ENCODE results near the gene LYSMD3. TPM values are rescaled to one million over a fixed set of nuclear protein-coding genes. Genes with fewer than 3 reads are reported as not detected.

LYSMD3 gene
- total and polyA plus RNA-seq, 2 experiments from 2014 or later = 15.8 to 29.8 TPM

GRCh38 chr5:90476391-90476790 lies 53.0 kb downstream of the LYSMD3 start:
- H3K9me2 ChIP-seq (replicated peaks; ENCODE audit: insufficient read depth) = no peaks in the 10 kb centered on the region
- peaks cover 8% of the 10 kb centered on the region for H3K4me1 ChIP-seq (ENCODE audit: insufficient read depth)
- TF ChIP-seq EZH2phosphoT487 (IDR thresholded peaks at IDR 0.05; ENCODE audit: low read depth, severe bottlenecking, unreplicated experiment) (no peak), EZH2 (IDR thresholded peaks at IDR 0.05; ENCODE audit: borderline replicate concordance) (no peak)
- TF ChIP-seq, protein P1, sequence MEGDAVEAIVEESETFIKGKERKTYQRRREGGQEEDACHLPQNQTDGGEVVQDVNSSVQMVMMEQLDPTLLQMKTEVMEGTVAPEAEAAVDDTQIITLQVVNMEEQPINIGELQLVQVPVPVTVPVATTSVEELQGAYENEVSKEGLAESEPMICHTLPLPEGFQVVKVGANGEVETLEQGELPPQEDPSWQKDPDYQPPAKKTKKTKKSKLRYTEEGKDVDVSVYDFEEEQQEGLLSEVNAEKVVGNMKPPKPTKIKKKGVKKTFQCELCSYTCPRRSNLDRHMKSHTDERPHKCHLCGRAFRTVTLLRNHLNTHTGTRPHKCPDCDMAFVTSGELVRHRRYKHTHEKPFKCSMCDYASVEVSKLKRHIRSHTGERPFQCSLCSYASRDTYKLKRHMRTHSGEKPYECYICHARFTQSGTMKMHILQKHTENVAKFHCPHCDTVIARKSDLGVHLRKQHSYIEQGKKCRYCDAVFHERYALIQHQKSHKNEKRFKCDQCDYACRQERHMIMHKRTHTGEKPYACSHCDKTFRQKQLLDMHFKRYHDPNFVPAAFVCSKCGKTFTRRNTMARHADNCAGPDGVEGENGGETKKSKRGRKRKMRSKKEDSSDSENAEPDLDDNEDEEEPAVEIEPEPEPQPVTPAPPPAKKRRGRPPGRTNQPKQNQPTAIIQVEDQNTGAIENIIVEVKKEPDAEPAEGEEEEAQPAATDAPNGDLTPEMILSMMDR (IDR thresholded peaks at IDR 0.05; ENCODE audit: poor library complexity) = no peak
- H3K9me3 ChIP-seq (ENCODE audit: low read depth) = no peaks in the 10 kb centered on the region
- no peak overlapping the region for H3K27ac ChIP-seq
- H2AFZ ChIP-seq = peak overlapping the region; percentile 4
- H3K4me2 ChIP-seq = no peak overlapping the region
- DNase-seq (ENCODE audit: low spot score) = no peak
- H4K20me1 ChIP-seq (ENCODE audit: insufficient read depth, poor library complexity, severe bottlenecking) = no peaks in the 10 kb centered on the region
- WGBS (ENCODE audit: low lambda C conversion rate, missing lambda C conversion rate) = 67% methylated on average over 3 of the region's 3 CpGs
- no peaks in the 10 kb centered on the region for H3K36me3 ChIP-seq (replicated peaks; ENCODE audit: insufficient read depth, low read depth)
- H3K27me3 ChIP-seq = no peaks in the 10 kb centered on the region
- H3K79me2 ChIP-seq = peaks cover 21% of the 10 kb centered on the region
- H3K4me3 ChIP-seq = no peak overlapping the region

DNA sequence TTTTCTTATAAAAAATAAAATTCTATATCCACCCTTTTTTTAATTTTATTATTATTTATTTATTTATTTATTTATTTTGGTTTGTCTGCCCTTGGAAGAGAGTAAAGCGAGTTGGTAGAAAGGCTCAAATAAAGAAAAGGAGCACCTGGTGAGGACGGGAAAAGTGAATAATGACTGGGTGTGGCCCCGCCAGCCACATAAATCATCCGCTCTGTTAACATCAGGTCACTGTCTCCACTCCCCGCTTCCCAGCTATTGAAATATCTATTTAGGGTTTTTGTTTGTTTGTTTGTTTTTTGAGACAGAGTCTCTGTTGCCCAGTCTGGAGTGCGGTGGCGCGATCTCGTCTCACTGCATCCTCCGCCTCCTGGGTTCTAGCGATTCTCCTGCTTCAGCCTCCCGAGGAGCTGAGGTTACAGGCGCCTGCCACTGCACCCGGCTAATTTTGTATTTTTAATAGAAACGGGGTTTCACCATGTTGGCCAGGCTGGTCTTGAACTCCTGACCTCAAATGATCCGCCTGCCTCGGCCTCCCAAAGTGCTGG lies 53.9 kb downstream of the LYSMD3 start:
- H4K20me1 ChIP-seq (ENCODE audit: insufficient read depth, poor library complexity, severe bottlenecking) = no peaks in the 10 kb centered on the region
- peaks cover 8% of the 10 kb centered on the region for H3K4me1 ChIP-seq (ENCODE audit: insufficient read depth)
- no peaks in the 10 kb centered on the region for H3K36me3 ChIP-seq (replicated peaks; ENCODE audit: insufficient read depth, low read depth)
- TF ChIP-seq, protein P1 (IDR thresholded peaks at IDR 0.05; ENCODE audit: poor library complexity) = no peak
- TF ChIP-seq EZH2phosphoT487 (IDR thresholded peaks at IDR 0.05; ENCODE audit: low read depth, severe bottlenecking, unreplicated experiment) = no peak
- no peak for TF ChIP-seq EZH2 (IDR thresholded peaks at IDR 0.05; ENCODE audit: borderline replicate concordance)
- H3K27me3 ChIP-seq = no peaks in the 10 kb centered on the region
- peaks cover 28% of the 10 kb centered on the region for H3K79me2 ChIP-seq
- H3K4me2 ChIP-seq = peak overlapping the region; percentile 88
- no peak for DNase-seq (ENCODE audit: low spot score)
- WGBS (ENCODE audit: low lambda C conversion rate, missing lambda C conversion rate) = 38% methylated on average over 17 of the region's 17 CpGs
- no peak overlapping the region for H3K27ac ChIP-seq
- H3K4me3 ChIP-seq = peak overlapping the region; percentile 23
- H3K9me3 ChIP-seq (ENCODE audit: low read depth) = no peaks in the 10 kb centered on the region
- H2AFZ ChIP-seq = peak overlapping the region; percentile 68
- H3K9me2 ChIP-seq (replicated peaks; ENCODE audit: insufficient read depth) = no peaks in the 10 kb centered on the region

DNA sequence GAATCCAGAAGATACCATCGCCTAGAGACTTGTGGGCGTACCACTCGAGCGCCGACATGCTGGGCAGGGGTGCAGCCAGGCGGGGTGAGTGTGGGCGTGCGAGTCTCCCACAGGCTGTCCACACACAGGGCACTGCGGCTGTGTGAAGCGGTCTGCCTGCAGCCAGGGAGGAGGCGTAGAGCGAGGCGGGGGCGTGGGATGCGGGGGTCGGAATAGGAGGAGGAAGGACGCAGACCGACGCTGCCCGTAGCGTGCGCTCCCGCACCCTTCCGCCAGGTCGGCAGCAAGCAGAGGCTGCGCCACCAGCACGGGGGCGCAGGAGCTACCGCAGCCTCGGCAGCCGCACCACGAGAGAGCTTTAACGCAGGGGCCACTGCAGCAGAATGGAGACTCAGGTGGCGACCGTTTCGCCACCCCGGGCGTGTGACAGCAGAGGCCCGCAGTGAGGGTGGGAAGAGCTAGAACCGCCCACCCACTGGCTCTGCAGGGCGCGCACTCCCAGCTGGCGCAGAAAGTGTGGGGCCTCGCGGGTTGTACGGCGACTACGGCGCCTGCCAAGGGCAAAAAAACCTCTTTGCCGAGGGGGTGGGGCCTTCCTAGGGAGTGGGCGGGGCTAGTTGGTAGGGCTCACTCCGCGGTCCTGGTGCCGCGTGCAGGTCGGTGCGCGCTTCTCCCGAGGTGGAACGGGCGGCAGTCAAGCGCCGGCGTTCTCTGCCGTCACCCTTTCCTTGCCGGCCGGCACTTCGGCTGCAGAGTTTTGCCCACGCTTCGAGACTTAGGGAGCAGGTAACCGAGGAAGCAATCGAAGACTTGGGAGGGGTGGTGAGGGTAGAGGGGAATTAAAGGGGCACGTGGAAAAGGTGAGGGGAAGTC lies 54.9 kb downstream of the LYSMD3 start, which contains the start of the genes MBLAC2 and POLR3G:
Gene MBLAC2, minus strand, starts transcription at position 537 of the 873 bp plus-strand sequence. Its CDS starts 479 bp downstream, at position 58.
Gene POLR3G, plus strand, starts transcription at position 630 of the 873 bp plus-strand sequence. CDS start 10,704 bp downstream, outside the sequence.
- peaks cover 8% of the 10 kb centered on the region for H3K4me1 ChIP-seq (ENCODE audit: insufficient read depth)
- no peaks in the 10 kb centered on the region for H3K9me3 ChIP-seq (ENCODE audit: low read depth)
- peak within 1 kb of the TSS; percentile 76 for H3K27ac ChIP-seq
- peak within 1 kb of the TSS; percentile 88 for H3K4me2 ChIP-seq
- no peaks in the 10 kb centered on the region for H3K36me3 ChIP-seq (replicated peaks; ENCODE audit: insufficient read depth, low read depth)
- peaks cover 28% of the 10 kb centered on the region for H3K79me2 ChIP-seq
- H3K4me3 ChIP-seq = peak within 1 kb of the TSS; percentile 48
- no peaks in the 10 kb centered on the region for H4K20me1 ChIP-seq (ENCODE audit: insufficient read depth, poor library complexity, severe bottlenecking)
- H3K9me2 ChIP-seq (replicated peaks; ENCODE audit: insufficient read depth) = no peaks in the 10 kb centered on the region
- peak within 1 kb of the TSS; percentile 85 for H2AFZ ChIP-seq
- no peaks in the 10 kb centered on the region for H3K27me3 ChIP-seq
- 2% methylated on average over 67 of the region's 73 CpGs for WGBS (ENCODE audit: low lambda C conversion rate, missing lambda C conversion rate)
- TF ChIP-seq, protein P1 (IDR thresholded peaks at IDR 0.05; ENCODE audit: poor library complexity) = peak; percentile 58
- TF ChIP-seq EZH2phosphoT487 (IDR thresholded peaks at IDR 0.05; ENCODE audit: low read depth, severe bottlenecking, unreplicated experiment) (no peak), EZH2 (IDR thresholded peaks at IDR 0.05; ENCODE audit: borderline replicate concordance) (no peak)
- peak; percentile 96 for DNase-seq (ENCODE audit: low spot score)
